Fibroblast of pulmonary artery (primary cell): ENCODE results near the gene ANO7.

Experiments
- DNase-seq: peaks from one replicate; pipeline ENCODE4 v3.0.0-alpha.2; 2010; ENCODE audit warnings: low read depth
- H3K4me3 ChIP-seq: replicated peaks from 2 replicates; pipeline ENCODE4 v1.5.1; 2011; ENCODE audit warnings: low read depth, mild to moderate bottlenecking, control low read depth, low read length, moderate library complexity
- TF ChIP-seq, protein P1 (sequence below): IDR thresholded peaks from 2 replicates; pipeline ENCODE4 v1.5.1; 2011; ENCODE audit warnings: mild to moderate bottlenecking, control low read depth, low read length, inconsistent platforms; ENCODE audit errors: missing control alignments

ANO7 gene

DNA sequence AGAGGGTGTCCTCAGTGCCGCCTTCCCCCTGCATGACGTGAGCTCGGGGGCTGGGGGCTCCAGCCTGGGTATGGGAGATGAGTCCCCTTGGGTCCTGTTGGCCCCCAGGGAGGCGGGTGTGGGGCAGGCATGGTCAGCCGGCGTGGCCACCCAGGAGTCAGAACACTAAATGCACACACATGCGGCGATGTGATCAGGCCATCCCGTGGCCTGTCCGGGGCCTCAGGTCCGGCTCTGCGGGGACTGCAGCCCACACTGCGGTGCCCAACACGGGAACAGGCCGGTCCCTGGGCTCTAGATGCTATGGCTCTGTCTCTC lies 13.8 kb downstream of the ANO7 start:
- no peak overlapping the region for H3K4me3 ChIP-seq
- TF ChIP-seq, protein P1, sequence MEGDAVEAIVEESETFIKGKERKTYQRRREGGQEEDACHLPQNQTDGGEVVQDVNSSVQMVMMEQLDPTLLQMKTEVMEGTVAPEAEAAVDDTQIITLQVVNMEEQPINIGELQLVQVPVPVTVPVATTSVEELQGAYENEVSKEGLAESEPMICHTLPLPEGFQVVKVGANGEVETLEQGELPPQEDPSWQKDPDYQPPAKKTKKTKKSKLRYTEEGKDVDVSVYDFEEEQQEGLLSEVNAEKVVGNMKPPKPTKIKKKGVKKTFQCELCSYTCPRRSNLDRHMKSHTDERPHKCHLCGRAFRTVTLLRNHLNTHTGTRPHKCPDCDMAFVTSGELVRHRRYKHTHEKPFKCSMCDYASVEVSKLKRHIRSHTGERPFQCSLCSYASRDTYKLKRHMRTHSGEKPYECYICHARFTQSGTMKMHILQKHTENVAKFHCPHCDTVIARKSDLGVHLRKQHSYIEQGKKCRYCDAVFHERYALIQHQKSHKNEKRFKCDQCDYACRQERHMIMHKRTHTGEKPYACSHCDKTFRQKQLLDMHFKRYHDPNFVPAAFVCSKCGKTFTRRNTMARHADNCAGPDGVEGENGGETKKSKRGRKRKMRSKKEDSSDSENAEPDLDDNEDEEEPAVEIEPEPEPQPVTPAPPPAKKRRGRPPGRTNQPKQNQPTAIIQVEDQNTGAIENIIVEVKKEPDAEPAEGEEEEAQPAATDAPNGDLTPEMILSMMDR, result no peak
- no peak for DNase-seq

DNA sequence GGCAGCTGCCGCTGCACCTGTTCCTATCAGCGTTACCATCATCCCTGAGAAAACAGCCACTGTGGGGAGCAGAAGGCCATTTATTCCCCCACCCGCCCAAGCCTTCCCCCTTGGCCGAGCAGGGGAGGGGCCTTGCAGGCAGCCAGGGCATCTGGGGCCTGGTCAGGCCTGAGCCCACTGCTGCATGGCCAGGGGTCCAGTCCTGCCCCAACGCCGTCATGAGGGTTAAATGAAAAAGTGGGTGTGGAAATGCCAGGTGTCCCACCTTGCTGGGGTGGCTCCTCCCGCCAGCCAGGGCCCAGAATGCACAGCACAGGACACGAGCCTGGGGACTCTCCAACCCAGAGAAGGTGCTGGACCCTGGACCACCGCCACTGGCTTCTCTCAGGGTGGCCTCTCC lies 14.2 kb downstream of the ANO7 start:
- DNase-seq, result no peak
- no peak overlapping the region for H3K4me3 ChIP-seq
- TF ChIP-seq, protein P1, result no peak

DNA sequence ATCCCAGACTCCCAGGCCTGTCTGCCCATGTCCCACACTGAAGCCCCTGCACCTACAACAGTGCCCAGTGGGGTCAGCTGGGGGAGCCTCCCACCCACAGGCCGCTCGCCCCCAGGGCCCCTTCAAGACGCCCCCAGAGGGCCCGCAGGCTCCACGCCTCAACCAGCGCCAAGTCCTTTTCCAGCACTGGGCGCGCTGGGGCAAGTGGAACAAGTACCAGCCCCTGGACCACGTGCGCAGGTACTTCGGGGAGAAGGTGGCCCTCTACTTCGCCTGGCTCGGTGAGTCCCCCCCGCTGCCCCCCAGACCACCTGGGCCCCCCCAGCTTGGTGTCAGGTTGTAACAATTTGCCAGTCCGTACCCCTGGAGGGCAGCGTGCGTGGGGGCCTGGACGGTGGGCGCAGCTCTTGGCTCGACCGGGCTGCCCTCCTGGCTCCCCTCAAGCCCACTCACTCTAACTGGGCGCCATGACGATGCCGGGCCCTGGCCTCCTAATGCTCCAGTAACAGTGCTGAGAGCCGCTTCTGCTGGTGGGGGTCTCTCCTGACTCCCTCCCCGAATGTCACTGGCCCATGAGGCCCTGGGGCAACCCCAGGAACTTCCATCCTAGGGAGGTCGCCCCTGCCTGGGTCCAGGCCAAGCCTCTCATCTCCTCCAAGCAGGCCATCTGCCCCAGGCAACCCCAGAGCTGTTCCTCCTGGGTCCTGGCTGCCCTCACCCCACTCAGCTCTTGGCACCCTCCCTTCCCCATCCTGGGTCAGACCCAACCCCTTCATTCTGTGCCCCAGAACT lies 14.9 kb downstream of the ANO7 start:
- no peak overlapping the region for H3K4me3 ChIP-seq
- DNase-seq, result no peak
- TF ChIP-seq, protein P1, result no peak

DNA sequence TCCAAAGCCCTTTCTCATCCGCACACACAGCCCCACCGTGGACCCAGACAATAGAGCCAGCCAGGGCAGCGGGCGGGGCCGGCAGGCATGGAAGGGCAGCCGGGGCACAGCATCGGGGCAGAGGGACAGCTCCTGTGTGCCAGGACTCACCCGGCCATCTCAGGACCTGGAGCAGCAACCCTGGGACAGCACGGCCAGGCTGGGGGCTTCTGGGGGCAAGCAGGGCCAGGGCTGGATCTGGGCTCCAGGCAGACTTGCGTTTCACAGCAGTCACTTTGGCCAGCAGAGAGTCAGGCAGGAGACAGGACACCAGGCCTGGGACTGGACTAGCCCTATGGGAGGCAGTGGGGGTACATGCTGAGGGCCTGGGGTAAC lies 15.5 kb downstream of the ANO7 start:
- TF ChIP-seq, protein P1, result no peak
- no peak overlapping the region for H3K4me3 ChIP-seq
- DNase-seq, result no peak

DNA sequence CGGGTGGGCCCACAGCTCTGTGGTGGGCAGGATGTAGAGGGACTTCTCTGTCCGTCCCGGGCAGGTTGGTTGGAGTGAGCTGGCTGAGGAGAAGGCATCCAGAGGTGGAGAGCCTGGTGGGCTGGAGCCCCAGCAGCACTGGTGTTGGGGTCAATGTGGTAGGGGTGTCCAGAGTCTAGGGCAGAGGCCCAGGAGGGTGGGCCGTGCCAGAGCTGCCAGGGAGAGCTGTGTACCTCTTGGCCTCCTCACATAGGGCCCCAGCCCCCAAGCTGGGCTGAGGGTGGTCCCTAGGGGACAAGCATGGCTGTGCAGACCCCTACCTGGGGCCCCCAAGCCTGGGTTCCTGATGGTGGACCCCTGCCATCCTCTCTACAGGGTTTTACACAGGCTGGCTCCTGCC lies 16.0 kb downstream of the ANO7 start:
- TF ChIP-seq, protein P1, result no peak
- H3K4me3 ChIP-seq, result no peak overlapping the region
- no peak for DNase-seq

DNA sequence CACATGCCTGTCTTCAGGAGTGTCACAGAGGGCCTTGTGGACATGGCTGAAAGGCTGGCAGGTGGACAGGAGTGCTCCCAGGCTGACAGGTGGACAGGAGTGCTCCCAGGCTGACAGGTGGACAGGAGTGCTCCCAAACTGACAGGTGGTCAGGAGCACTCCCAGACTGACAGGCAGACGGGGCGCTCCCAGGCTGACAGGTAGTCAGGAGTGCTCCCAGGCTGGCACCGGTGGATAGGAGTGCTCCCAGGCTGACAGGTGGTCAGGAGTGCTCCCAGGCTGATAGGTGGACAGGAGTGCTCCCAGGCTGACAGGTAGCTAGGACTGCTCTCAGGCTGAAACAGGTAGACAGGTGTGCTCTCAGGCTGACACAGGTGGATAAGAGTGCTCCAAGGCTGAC lies 16.6 kb downstream of the ANO7 start:
- H3K4me3 ChIP-seq, result no peak overlapping the region
- TF ChIP-seq, protein P1, result no peak
- no peak for DNase-seq

DNA sequence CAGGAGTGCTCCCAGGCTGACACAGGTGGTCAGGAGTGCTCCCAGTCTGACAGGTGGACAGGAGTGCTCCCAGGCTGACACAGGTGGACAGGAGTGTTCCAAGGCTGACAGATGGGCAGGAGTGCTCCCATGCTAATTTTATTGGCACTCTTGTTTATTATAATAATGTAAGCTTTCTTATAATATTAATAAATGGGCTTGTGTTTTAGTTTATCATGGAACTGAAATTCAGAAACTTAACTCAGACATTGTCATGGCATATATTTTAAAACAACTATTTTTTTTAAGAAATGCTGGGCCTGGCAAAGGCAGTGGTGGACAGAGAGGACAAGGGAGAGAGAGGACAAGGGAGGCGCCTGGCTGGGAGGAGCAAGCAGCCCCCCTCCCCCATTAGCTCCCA lies 18.7 kb downstream of the ANO7 start:
- no peak for DNase-seq
- TF ChIP-seq, protein P1, result no peak
- no peak overlapping the region for H3K4me3 ChIP-seq
